HG02610 (cell line): ENCODE measurements around the gene FILIP1.

ENCODE experiments used
- ATAC-seq: cut with Tn5 transposase; IDR thresholded peaks from one replicate; pipeline ENCODE4 v1.9.1; 2021; ENCODE audit warnings: mild to moderate bottlenecking, moderate library complexity; ENCODE audit not compliant: unreplicated experiment

FILIP1 gene

DNA sequence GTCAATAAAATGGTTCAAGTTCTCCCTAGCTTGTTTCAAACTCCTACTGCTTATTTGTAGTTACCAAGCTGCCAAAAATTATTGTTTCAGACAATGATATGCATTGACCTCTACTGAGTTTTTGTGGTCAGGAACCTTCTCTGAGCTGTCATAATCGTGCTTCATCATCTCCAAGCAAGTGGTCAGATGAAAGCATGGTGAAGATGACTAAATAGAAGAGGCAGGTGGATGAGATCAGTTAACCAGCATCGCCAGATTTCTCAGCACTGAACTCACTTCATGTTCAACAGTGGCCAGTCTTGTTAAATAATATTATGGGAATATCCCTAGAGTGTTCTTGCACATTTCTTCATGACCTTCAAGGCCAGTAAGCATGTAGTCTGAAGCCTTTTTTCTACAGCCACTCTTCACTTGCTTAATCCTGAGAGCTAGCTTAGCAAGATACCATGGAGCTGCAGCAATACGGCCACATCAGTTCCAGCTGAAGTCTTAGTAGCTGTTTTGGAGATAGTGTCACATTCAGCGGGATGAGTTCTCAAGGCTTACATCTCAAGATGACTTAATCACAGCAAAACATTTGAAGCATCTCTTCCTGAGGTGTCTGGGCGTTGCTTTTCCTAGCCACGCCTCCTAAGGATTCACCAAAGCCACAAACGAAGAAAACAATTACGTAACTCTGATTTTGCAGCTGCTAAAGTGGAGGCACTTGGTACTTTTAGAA is 107.4 kb downstream of the FILIP1 start:
- no peak for ATAC-seq

DNA sequence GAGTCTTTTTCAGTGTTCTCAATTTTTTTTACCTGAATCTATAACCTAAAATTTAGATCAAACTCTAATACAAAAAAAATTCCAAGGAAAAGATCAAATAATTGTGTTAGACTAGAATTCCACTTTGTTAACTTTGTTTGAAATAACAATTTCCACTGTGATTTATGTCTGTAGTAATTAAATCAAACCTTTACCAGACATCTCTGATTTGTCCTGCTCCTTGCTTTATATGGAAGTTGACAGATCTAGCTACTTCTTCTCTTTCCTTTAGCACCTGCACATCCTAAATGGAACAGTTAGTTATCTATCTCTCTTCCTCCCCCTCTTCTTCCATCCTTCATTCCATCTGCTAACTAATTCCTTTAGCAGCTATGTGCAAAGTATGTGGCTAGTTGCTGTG is 109.5 kb downstream of the FILIP1 start:
- no peak for ATAC-seq

DNA sequence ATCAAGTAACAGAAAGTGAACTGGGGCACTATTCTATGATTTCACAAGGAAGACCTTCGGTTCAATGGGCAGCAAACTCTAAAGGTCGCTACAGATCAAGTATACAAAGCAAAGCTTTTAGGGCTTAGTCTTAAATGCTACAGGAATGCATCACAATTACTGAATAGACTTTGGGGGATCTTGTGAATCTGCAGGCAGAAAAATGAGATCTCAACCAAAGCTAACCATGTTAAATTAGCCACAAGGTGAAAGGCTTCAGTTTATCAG is 111.0 kb downstream of the FILIP1 start:
- ATAC-seq: no peak

DNA sequence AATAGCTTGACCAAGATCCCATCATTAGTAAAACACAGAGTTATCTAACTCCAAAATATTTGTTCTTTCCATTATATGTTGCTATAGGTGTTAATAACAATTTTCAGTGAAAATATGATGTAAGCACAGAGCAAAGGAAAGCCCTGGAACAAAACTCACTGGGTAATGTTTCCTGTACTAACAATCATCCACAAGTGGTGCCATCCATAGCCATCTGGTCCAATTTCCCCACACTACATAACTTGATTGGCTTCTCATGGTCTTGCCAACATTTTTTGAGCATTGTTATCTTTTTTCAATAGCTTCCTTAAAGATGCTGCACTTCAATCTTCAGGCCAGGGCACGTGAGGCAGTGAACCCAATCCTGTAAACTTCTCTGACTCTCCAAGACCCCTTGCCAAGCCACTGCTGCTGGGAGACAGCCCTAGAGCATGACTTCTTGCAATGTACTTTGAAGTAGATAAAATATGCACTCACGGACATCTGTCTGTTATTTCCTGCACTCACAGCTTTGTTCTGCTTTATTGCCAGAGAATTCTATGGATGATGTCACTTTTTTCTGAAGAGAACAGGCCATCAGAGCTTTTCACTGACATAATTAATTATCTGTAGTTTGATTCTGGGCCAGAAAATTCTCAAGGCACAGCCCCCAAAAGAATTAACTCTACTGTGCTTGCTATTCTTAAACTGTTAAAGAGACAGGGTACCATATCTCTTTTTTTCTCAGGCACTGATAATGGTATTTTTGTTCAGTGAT is 111.5 kb downstream of the FILIP1 start:
- no peak for ATAC-seq

DNA sequence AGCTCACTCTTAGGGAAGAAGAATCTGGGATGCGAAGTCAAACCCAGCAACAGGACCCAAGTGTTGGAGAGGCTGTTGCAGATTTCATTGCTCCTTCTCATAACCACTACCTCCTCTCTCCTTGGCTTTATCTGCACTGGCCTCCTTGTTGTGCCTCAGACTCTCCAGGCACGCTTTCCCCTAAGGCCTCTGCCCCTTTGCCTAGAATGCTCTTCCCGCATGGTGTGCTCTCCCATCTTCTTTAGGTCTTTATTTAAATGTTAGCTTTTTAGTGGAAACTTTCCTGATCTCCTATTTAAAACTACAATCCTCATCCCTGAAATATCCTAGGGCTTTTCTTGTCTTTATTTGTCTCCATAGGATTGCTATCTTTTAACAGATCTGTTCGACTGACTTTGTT is 114.1 kb downstream of the FILIP1 start:
- no peak for ATAC-seq

DNA sequence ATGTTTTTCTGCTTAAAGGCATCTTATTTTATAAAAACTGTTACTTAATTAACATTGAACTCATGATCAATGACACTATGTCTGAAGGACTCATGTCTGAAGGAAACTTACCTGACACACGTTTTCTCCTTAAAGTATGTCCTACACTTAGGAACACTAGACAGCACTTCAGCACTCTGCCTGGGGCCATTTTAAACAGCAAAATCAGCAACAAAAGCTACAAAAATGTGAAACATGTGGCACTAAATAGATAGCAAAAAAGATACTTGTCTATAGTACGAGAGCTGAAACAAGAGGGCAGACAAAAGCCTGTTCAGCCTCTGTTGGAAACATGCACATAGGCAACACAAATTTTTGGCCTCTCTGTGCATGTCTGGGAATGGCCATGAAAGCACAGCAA is 115.5 kb downstream of the FILIP1 start:
- no peak for ATAC-seq

DNA sequence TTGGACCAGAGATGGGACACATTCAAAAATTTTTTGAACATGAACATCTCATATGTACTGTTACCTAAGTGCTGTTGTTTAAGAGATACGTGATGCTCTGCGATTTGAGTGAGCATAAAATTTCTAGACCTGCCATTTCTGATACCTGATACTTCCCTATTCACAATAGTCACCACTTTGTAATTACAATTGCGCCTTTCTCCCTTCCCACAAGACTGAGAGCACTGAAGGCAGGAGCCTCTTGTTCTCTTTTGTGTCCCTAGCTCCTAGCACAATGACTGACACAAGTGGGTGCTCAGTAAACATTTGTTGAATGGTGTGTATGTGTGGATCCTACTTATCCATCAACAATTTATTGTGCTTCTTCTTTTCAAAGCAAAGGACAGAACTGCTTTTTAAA is 116.2 kb downstream of the FILIP1 start:
- ATAC-seq: no peak

DNA sequence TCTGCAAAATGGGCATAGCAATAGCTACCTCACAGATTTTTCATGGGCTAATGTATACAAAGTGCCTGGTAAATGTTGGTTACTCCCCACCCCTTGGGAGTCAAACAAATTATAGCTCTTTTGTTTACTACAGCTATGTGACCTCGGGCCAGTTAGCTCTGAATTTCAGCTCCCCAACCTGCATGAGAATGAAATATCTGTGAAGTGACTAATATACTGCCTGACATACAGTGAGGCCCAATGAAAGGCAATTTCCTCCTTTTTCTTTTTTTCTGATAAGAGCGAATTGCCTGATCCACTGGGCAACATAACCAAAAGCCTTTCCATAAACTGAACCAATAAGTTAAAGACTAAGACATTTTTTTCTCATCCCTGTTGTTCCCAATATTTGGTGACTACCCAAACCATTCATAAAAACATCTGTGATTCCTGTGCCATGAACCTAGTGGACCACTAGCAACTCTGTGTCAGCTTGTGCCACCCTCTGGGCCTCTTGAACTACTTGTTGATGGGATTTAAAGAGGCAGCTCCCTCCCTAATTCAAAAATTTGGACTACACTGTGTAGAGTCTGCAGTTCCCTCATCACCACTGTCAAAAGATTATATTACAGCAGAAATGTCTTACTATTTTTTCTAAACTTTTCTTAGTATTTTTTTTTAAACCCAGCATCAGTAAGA is 117.1 kb downstream of the FILIP1 start:
- ATAC-seq: no peak

DNA sequence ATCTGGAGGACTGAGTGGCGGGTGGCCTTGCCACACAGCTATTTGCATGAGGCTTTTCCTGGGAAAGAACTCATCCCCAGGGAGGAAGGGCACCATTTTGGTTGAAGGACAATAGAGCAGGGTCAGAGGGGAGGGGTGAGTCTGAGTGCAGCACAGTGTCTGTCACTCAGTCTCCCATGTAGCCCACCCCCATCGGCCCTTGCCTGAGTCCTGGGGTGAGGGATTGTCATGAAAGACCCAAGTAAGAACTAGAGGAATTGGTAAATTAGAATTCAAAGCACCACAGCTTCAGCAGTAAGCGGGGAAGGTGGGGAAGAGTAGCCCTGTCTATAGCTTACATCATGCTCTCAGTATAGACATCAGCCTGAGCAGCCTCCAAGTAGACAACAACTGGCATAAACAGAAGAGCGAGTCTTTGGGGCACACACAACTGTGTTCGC is 118.6 kb downstream of the FILIP1 start:
- no peak for ATAC-seq

DNA sequence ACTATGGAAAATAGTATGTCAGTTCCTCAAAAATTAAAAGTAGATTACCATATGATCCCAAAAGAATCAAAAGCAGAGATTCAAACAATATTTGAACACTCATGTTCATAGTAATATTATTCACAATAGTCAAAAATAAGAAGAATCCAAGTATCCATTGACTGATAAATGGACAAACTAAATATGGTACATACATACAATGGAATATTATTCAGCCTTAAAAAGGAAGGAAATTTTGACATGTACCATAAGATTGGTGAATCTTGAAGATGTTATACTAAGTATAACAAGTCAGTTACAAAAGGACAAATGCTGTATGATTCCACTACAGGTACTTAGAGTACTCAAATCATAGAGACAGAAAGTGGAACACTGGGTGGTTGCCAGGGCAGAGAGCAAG is 120.7 kb downstream of the FILIP1 start:
- ATAC-seq: no peak

DNA sequence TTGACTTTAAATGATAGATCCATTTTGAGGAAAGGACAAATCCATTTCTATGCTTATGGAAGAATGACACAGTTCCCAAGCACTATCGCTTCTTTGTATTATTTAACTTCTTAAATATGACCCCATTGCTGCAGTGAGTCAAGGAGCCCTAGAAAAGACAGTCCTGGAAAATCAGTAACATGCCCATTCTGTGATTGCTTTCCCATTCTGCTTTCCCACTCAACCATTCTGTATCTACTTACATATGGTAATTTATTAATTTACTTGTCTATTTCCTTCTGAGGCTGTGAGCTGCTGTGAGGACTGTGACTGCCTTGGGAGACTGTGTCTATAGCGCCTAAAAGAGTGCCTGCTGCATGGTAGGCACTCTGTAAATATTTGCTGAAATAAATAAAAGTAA is 123.6 kb downstream of the FILIP1 start:
- ATAC-seq: no peak

DNA sequence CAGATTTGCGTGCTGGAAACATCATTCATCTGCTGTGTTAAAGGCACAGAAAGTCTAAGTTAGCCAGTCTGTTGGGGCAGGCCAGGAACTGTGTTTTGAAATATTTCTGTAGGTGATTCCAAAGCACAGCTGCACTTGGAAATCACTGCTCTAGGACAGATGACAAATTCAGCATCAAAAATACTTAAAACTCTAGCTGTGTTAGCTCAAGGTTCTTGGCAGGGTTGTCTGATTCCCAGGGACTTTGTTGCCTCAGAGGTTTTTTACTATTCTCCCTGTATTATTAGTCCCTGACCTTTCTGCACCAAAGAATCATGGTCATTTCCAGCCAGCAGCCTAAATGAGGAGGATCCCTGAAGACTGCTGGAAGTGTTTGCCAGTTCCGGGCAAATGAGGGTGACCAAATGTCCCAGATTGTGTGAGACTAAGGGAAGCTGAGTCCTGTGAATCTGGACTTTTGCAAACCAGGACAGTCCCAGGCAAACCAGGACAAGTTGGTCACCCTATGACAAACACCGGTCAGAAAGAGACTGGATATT is 124.7 kb downstream of the FILIP1 start:
- no peak for ATAC-seq

DNA sequence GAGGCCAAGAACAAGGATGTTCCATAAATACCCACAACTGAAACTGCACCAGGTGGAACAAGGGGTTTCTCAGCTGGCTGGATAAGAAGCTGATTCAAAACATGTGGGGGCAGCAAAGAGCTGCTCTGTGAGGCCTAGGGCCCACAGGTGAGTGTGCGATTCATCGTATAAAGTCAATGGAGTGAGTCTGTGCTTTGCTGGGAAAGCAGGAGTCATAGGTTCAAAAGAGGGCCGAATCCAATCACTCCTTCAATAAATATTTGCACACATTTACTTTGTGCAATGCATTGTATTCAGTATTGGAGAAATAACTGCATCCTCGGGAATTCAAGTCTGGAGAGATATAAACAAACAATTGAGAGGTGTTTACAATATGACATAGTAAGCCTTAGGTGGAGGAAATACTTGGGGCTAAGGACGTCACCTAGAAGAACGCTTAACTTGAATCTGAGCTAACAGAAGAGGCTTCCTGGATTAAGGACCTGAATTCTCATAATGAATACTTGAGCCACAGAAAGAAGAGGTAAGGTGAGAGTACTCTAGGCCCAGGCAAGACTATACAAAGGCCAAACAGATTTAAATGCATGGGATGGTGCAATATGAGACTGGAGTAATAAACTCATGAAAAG is 125.3 kb downstream of the FILIP1 start:
- ATAC-seq: no peak

DNA sequence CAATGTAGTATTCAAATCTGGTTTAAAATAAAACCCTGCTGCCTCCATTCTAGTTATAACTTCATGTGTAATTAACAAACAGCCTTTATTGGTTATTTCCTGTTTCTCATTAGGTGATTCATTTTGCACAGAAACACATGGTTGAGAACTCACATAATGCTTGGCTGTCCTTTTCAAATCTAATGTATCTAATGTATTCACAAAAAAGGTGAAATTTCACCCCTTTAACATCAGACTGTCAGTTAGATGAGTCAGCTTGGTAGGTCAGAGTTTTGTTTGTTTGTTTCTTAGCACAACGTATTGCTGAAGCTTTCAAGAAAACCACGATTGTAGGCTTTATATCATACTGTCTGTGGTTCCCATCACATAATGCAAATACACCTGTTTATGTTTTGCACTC is 130.3 kb downstream of the FILIP1 start:
- no peak for ATAC-seq

DNA sequence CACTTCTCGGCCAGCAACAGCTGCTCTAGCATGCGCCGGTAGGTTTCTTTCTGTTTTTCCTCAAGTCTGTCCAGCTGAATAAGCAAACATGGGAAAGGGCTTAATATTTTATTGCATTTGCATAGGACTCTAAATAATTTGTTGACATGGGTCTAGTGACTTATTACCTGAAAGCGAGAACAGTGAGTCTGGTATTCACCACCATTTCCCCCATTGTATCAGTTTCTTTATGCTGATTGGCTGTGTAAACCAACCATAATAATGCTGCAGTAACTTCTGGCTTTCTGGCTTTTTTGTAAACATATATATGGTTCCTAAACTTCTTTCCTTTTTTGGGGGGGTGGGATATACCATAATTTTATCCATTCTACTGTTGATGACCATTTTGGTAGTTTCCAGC is 140.0 kb downstream of the FILIP1 start:
- no peak for ATAC-seq

DNA sequence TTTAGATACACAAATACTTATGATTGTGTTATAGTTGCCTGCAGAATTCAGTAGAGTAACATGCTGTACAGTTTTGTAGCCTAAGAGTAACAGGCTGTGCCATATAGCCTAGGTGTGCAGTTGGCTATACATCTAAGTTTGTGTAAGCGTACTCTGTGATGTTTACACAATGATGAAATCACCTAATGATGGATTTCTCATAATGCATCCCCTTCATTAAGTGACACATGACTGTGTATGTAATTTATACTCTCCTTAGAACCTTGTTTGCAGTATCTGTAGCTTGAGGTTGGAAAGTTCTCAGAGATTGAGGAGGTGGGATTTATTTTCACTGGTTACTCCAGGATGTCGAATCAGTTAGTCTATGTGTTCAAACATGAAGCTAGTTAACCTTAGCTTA is 142.0 kb downstream of the FILIP1 start:
- no peak for ATAC-seq

DNA sequence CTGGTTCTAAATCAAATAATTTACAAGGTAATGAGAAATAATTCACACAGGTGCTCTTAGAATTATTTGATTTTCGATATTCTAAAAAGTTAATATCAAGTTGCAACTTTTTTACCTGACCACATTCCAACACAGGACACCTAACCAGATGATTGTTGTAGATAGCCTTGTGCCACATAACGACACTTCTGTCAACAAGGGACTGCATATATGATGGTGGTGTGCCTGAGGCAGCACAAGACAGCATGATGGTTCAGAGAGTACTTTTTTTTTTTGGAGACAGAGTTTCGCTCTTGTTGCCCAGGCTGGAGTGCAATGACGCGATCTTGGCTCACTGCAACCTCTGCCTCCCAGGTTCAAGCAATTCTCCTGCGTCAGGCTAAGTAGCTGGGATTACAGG is 142.8 kb downstream of the FILIP1 start:
- ATAC-seq: no peak

DNA sequence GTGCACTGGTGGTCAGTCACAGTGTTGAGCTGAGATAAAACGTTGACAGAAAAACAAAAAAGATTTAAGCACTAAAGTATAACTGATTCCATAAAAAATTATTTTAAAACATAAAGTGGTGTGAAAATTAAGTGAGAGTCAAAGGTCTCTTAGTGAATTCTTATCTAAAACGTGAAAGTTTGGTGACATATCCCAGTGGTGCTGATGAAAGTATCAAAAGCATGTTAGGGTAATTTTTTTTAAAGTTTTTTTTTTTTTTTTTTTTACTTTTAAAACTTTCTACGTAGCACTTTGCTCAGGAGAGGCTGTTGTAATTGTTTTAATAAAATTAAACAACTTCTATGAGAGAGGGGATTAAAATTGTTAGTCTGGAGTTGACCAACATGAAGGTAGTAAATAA is 143.4 kb downstream of the FILIP1 start:
- ATAC-seq: no peak

DNA sequence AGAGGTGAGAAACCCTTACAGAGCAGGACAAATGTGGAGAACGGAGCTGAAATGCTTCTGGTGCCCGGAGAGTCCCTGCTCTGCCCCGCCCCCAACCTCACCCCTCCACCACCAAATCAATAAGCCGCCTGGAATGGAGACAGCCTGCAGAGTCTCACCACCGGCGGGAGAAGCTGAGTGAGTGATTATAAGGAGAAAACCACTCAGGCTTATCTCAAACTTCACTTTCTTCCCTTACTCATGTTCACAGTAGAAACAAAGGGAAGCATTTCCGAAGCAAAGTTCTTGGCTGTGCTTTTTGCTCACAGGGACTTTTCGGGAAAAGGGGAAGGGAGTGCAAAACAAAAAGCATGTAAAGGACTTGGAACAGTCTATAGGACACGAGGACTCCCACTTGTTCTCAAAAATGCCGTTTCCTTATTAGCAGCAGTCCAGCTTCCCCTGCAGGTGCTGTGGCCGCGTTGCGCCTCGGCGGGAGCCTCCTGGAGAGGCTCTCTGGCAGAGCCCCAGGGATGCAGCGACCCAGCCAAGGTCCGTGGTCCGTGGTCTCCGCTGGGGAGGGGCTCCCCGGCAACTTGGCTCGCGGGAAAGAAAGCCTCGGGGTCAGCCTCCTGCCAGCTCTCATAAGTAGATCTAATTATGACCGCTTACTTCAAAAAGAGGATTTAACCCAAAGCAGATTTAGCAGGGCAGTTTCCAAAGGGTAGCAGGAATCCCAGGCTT is 144.2 kb downstream of the FILIP1 start:
- no peak for ATAC-seq

DNA sequence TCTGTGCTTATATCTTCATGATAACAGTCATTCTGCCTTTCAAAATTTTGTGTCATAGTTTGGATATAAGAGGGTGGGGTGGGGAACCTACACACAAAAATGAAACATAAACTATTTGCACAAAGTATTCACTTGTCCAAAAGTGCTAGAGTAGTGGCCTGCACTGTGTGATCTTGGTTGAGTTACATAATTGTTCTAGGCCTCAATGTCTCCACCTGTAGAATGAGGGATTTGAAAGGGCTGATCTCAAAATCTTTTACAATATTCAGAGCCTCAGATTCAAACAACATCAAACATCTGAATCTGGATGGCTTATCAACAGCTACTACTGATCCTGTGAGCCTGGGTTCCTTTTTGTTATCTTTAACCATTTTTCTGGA is 144.7 kb downstream of the FILIP1 start:
- ATAC-seq: no peak
